GM18907 (cell line): ENCODE data around the gene ATP5PD.
"Not testable (repeated sequence)": the region's sequence is repeated elsewhere in the genome, so short reads cannot be mapped to it uniquely, and the experiment has no call there.

Source experiments
- ATAC-seq: cut with Tn5 transposase; IDR thresholded peaks from one replicate; pipeline ENCODE4 v1.9.1; 2021; ENCODE audit warnings: mild to moderate bottlenecking, moderate library complexity; ENCODE audit not compliant: unreplicated experiment

The ATP5PD gene

DNA sequence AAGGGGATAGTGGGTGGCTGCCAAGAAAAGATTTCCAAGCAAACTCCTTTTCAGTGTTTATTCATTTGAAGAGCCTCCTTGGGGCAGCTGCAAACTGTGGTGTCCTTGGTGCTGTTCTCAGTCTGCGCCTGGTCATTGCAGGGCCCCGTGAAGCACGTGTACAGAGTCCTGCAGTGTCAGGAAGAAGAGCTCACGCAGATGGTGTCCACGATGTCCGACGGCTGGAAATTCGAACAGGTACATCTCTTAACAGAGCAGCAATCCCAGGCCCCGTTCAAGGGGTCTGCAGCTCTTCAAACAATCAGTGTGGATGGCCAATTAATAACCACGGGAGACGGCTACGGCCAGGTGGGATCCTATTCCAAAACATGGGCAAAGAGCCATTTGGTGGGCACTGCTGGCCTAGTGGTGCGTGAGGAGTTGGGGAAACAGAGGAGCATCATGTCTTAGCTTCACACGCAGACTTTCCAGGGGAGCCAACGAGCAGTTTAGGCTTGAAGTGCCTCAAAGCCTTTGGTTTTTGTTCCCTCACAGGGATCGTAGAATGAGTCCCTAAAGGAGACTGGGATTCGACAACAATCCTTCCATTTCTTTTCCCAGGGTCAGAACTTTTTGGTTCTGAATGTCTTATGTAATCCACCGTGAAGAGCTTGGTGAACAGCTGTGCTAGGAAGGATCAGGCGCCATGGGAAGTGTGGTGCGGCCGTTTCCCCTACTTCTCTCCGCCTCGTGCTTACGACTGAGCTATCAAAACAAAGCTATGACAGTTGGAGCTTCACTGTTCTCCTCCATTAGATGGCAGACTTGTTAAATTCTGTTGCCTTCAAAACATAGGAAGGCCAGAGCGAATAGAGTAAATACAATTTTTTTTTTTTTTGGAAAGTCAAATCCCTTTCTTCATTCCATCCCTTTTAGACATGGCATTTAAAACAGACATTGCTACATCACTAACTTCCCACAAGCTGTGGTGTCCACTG lies 12.9 kb upstream of the ATP5PD start:
- no peak for ATAC-seq

DNA sequence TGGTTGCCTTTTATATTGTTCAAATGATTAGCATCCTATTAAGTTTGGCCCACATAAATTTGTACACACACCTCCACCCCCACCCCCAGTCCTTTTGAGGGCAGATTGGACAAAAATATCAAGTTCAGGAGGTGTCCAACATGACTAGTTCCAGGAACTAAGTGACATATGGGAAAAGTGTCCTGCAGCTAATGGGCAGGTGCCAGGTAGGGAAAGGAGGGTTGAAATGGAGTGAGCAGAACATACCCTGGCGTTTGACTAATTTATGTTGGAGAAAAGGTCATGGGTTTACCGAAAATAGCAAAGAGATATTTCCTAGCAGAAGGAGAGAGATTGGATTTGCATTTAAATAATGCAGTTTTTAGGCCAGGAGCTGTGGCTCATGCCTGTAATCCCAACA lies 5.2 kb upstream of the ATP5PD start:
- ATAC-seq = no peak

DNA sequence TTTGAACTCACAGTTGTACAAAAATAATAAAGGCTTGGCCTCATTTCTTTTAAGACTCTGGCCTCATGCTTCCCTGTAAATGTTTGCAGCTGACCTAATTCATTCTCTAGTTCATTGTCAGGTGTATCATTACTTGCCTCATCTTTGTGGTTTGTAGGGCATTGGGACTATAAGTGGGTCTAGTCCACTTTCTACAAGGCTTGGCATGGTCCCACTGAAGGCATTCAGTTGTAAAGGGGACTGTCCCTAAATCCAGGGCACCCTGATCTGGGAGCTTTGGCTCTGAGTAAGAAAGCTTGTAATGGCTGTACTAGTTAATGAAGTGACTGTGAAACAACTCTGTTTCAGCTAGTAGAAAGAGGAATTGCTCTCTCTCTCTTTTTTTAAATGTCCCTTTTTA lies 2.9 kb upstream of the ATP5PD start:
- ATAC-seq = no peak

DNA sequence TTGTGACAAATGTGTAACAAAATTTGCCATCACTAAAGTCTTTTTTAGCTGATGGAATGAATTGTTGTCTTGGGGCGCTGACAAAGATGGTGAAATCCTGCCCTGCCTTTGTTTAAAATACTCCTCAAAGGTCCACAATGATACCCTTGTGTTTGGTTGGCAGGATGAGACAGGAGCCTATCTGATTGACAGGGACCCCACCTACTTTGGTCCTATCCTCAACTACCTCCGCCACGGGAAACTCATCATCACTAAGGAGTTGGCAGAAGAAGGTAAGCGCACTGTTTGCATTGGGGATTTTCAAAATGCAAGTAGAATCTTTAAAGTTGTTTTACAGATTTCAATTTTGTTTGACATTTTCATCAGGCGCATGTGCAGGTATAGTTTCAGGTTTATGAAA lies 2.3 kb upstream of the ATP5PD start:
- no peak for ATAC-seq

DNA sequence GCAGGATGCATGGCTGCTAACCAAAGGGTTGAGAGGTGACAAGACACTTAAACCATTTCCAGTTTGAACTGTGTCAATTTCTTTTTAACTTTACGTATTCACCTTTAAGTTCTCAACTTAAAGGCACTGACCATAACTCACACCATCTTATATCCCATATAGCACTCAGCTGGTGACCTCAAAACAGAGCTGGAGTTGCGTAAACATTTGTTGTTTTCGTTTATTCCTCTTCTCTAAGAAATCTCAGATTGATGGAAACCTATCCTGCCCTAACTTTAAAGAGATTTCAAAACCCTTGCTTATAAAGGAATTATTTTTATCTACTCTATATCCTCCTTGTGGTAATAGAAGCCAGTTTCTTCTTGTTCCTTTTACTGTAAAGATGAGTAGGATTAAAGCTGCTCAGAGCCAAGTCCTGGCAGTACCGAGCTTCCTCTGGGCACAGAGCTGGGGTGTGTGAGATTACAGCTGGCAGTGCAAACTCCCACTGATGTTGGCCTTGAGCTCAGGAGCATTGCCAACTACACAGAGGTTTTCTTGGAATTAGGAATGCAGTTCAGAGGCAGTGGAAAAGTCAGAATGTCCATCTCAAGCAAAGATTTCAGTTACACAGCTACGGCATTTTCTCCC lies 1.6 kb upstream of the ATP5PD start:
- no peak for ATAC-seq

- ATAC-seq = peak; percentile 28
Observed at GRCh38 chr17:75047398-75048098, 779 bp upstream of the ATP5PD start.

DNA sequence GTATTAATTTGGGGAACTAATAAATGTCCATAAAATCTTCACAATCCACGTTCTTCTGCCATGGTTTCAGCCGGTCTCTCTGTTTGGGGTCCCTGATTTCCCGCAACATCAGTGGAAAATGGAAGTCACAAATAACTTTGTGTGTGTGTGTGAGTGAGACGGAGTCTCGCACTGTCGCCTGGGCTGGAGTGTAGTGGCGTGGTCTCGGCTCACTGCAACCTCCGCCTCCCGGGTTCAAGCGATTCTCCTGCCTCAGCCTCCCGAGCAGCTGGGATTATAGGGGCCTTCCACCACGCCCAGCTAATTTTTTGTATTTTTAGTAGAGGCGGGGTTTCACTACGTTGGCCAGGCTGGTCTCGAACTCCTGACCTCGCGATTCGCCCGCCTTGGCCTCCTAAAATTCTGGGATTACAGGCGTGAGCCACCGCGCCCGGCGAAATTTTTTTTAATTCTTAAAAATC lies 793 bp downstream of the ATP5PD start:
- not testable (repeated sequence) for ATAC-seq

DNA sequence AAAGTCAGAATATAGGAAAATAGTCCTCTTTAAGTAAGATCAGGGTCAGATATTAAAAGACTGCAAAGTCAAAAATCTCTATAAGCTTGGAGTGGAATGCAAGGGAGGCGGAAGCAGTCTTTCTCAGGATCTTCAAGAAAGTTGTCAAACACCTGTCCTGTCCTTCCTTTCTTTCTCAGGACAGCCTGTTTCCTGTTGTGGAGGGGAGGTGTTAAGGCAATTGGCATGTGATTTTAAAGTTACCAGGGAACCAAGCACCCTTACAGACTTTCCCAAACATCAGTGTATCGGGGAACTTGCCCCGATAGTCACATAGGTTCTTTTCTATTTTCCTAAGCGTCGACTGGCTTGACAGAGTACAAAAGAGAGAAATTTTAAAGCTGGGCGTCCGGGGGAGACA lies 2.1 kb downstream of the ATP5PD start:
- ATAC-seq = no peak

GRCh38 chr17:75043789-75044188 lies 3.0 kb downstream of the ATP5PD start:
- not testable (repeated sequence) for ATAC-seq

DNA sequence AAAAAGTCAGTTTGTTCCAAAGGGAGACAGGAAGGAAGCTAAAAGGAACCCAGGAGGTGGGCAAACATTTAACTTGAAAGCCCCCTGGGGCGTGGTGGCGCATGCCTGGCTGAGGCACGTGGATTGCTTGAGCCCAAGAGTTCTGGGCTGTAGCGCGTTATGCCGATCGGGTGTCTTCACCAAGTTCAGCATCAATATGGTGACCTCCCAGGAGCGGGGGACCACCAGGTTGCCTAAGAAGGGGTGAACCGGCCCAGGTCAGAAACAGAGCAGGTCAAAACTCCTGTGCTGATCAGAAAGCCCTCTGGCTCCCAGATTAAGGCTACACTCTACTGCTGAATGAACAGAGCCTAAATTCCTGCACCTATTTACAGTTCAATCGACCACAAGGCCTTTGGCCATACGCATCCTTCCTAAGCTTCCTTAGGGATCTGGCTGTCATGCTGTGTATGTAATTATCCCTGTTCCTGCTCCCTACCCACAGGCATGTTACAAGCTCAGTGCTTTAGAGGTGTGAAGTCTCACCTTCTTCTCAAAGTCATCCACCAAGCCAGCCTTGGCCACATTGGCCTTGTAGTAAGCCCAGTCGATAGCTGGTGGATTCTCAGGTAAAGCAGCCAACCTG lies 5.0 kb downstream of the ATP5PD start:
- ATAC-seq = no peak

- ATAC-seq = no peak
Observed at GRCh38 chr17:75039238-75039637, 7.5 kb downstream of the ATP5PD start.

DNA sequence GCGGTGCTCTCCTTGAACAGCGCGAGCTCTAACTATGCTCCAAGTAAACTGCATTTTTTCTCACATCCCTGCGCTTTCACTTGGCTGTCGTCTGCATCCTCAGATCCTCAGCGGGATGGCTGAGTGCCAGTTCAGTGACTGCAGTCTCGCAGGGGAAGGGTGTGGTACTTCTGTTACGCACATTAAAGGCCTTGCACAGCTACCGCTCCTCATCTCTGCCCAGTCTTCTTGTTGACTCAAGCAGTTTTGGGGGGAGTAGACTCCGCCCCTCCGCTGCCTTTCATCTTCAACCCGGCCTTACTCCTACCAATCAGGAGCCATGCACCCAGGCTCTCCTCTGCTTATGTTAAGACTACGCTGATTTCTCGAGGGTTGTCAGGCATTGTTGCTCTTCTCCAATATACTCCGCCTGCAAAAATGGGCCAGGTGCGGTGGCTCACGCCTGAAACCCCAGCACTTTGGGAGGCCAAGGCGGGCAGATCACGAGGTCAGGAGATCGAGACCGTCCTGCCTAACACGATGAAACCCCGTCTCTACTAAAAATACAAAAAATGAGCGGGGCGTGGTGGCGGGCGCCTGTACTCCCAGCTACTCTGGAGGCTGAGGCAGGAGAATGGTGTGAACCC lies 10.0 kb downstream of the ATP5PD start:
- ATAC-seq = no peak

GRCh38 chr17:75034236-75034908 lies 12.4 kb downstream of the ATP5PD start:
- peak; percentile 56 for ATAC-seq

GRCh38 chr17:75033346-75034235 lies 13.2 kb downstream of the ATP5PD start:
- peak; percentile 64 for ATAC-seq

DNA sequence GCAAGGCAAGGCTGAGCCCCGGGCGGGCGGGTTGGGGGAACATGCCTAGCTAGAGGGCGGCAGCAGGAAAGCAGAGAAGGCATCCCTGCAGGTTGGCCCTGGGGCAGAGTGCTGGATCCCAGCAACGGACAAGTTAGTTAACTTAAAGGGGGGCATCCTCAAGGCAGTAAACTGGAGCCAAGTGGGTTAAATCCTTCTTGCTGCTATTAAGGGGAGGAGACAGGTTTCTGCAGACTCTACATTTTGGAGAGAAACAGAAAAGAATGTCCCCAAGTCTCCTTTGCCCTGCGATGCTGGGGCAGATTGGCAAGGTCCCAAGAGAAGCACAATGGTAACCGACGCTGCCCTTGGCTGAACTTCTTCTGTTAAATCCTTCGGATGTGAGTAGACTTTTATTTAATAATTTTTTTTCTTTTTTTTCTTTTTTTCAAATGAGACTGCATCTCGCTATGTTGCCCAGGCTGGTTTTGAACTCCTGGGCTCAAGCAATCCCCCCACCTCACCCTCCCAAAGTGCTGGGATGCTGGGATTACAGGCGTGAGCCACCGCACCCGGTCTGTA lies 14.0 kb downstream of the ATP5PD start:
- ATAC-seq = no peak

DNA sequence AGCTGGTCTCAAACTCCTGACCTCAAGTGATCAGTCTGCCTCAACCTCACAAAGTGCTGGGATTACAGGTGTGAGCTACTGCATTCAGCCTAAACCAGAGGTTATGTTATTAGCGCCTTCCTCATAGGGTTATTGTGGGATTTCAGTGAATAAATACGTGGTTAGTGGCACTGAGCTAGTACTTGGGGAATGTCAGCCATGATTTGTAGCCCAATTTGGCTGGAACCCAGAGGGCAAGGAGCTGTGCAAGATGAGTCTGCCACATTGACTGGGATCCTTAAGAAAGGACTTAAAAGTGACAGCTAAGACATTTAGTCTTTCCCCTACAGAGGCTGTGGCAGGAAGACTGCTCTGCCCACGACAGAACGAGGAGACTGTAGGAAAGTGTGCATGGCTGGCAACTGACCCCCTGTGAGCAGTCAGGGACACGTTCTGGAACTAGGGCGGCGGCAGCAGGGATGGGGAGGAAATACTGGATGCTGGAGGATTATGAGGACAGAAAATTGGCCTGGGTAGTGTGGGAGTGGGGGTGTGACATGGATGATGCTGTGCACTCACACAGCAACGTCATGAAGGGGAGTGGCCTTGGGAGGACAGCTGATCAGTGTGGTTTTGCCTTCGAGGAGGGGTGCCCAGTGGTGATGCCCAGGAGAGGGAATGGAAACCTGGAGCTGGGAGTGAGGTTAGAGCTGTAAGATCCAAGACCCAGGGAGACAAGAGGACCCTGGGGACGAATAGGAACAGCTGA lies 14.6 kb downstream of the ATP5PD start:
- ATAC-seq = no peak

DNA sequence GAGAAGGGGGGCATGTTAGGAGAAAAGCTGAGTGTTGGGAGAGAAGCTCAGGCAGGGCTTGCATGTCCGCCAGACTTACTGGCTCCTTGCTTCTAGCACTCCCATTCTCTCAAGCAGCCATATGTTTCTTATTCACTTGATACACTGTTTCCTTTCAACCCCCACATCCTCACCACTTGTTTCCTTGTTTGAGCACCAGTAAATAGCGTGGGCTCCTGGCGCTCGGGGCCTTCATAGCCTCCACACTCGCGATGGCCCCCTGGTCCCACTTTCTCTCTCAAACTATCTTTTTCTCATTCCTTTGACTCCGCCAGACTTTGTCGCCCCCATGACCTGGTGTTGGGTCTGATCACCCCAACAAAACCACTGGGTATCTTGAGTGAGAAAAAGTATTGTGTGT lies 16.6 kb downstream of the ATP5PD start:
- no peak for ATAC-seq

- not testable (repeated sequence) for ATAC-seq
Observed at GRCh38 chr17:75026650-75027049, 20.1 kb downstream of the ATP5PD start.
